HEK293T (cell line): ENCODE results near the gene CNTN2.

Experiments used
- BHLHE40 ChIP-seq: fragments of 450-650 bp; IDR thresholded peaks from 2 replicates; pipeline ENCODE4 v1.6.1; 2016; ENCODE audit warnings: mild to moderate bottlenecking, moderate library complexity, borderline replicate concordance
- CTBP1 ChIP-seq: fragments of 450-650 bp; IDR thresholded peaks from 2 replicates; pipeline ENCODE4 v1.6.1; 2016; ENCODE audit warnings: borderline replicate concordance
- ELF4 ChIP-seq: fragments of 450-650 bp; IDR thresholded peaks from 2 replicates; pipeline ENCODE4 v1.6.1; 2017; ENCODE audit warnings: antibody characterized with exemption
- FOXK2 ChIP-seq: fragments of 450-650 bp; IDR thresholded peaks from 2 replicates; pipeline ENCODE4 v1.6.1; 2016; ENCODE audit warnings: mild to moderate bottlenecking
- FOXM1 ChIP-seq: fragments of 450-650 bp; IDR thresholded peaks from 2 replicates; pipeline ENCODE4 v1.6.1; 2017; ENCODE audit warnings: mild to moderate bottlenecking, borderline replicate concordance
- HDGF ChIP-seq: fragments of 450-650 bp; IDR thresholded peaks from 2 replicates; pipeline ENCODE4 v1.6.1; 2017; ENCODE audit warnings: antibody characterized with exemption, borderline replicate concordance
- L3MBTL2 ChIP-seq: fragments of 450-650 bp; conservative IDR thresholded peaks from 2 replicates; pipeline ENCODE4 v1.6.1; 2016; ENCODE audit warnings: mild to moderate bottlenecking
- NFRKB ChIP-seq: fragments of 450-650 bp; IDR thresholded peaks from 2 replicates; pipeline ENCODE4 v1.6.1; 2016; ENCODE audit warnings: mild to moderate bottlenecking, moderate library complexity
- SP1 ChIP-seq: fragments of 450-650 bp; IDR thresholded peaks from 2 replicates; pipeline ENCODE4 v1.6.1; 2017
- SUZ12 ChIP-seq: fragments of 450-650 bp; IDR thresholded peaks from 2 replicates; pipeline ENCODE4 v1.6.1; 2016; ENCODE audit warnings: mild to moderate bottlenecking
- ZNF384 ChIP-seq: fragments of 450-650 bp; IDR thresholded peaks from 2 replicates; pipeline ENCODE4 v1.6.1; 2016

DNA sequence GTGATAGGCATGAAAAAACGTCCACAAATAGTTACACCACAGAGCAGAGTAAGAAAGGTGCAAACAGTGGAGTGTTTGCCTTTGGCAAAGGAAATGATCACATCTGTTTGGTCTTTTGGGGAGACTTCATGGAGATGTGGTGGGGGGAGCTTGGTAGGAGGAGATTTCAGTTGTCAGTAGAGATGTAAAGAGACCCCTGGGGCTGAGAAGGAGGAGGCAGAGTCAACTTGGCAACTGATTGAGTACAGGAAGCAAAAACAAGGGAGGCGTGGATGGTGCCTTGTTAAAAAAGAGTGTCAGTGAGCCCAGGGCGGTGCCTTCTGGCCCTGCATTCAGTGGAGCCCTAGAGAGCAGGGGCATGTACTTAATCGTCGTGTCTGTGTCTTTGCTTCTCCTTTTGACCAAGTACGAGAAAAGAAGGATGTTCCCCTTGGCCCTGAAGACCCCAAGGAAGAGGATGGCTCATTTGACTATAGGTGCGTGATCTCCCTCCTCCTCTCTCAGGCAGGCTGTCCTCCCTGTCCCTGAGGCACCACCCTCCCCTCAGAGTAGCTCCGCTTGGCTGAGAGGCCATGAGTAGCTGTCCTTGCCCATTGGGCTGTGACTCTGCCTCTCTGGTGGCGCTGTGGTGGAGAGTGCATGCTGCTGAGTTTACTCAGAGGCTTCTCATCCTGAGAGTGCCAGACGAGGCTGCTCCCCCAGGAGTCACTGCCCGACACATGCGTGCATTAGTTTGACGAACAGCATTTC is 30.4 kb upstream of the CNTN2 start:
- TF ChIP-seq NFRKB, result no peak
- TF ChIP-seq HDGF, result no peak
- TF ChIP-seq L3MBTL2, result no peak
- TF ChIP-seq ELF4, result no peak
- no peak for TF ChIP-seq FOXM1
- TF ChIP-seq FOXK2, result no peak
- no peak for TF ChIP-seq CTBP1
- TF ChIP-seq ZNF384, result no peak
- TF ChIP-seq BHLHE40, result no peak
- TF ChIP-seq SUZ12, result no peak
- TF ChIP-seq SP1, result no peak
